ENCODE data around the gene LEFTY2.

DNA sequence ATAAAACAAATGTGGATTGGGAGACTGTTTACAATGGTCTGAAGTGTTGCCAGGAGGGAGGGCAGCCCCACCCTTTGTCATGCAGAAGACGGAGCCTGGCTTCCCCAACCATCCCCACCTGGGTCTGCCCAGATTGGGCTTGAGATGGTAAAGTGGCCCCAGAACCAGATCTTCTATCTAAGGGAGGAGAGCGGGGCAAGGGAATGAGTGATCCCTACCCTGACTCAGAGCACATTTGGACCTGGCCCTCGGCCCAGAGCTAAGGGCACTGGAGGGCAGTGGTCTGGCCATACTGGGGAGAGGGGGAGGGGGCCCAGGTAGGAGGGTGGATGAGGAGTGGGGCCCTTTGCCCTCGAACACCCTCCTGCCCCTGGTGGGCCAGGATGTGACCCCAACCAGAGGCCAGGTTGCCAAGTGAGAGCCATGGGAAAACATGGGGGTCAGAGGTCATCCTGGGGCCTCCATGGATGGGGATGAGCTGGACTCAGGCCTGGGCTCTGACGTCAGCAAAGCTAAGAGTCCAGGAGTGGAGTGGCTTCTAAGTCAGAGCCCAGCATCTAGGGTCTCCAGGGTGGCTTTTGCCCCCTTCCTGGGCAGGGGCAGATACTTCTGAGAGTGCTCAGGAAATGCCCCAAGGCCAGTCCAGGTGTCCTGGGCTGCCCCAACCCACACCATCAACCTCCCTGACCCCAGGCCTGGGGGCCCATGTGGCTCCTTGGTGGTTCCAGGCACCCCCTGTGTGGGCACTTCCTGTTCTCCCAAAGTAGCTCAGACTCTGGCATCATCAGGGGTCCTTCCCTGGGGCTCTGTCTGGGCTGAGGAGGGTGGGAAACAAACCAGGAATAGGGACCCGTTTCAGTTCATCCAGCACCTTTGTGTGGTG lies 50.4 kb downstream of the LEFTY2 start:
- TF ChIP-seq POLR2A (IDR thresholded peaks at IDR 0.05) = no peak
- TF ChIP-seq, protein P1, sequence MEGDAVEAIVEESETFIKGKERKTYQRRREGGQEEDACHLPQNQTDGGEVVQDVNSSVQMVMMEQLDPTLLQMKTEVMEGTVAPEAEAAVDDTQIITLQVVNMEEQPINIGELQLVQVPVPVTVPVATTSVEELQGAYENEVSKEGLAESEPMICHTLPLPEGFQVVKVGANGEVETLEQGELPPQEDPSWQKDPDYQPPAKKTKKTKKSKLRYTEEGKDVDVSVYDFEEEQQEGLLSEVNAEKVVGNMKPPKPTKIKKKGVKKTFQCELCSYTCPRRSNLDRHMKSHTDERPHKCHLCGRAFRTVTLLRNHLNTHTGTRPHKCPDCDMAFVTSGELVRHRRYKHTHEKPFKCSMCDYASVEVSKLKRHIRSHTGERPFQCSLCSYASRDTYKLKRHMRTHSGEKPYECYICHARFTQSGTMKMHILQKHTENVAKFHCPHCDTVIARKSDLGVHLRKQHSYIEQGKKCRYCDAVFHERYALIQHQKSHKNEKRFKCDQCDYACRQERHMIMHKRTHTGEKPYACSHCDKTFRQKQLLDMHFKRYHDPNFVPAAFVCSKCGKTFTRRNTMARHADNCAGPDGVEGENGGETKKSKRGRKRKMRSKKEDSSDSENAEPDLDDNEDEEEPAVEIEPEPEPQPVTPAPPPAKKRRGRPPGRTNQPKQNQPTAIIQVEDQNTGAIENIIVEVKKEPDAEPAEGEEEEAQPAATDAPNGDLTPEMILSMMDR (IDR thresholded peaks at IDR 0.05) = no peak

Measured in adrenal gland (tissue), 5 donors.